ENCODE measurements around the gene SLC44A1.

Gene SLC44A1

GRCh38 chr9:105484226-105484625 is 239.8 kb downstream of the SLC44A1 start:
- no peak for DNase-seq

GRCh38 chr9:105485131-105485530 is 240.7 kb downstream of the SLC44A1 start:
- DNase-seq: no peak
